HG02884 (cell line): Measurements from ENCODE around the gene CABLES1.
"Not testable (repeated sequence)": the region's sequence is repeated elsewhere in the genome, so short reads cannot be mapped to it uniquely, and the experiment has no call there.

Experiments used
- ATAC-seq: cut with Tn5 transposase; IDR thresholded peaks from one replicate; pipeline ENCODE4 v1.9.1; 2021; ENCODE audit warnings: mild to moderate bottlenecking, moderate library complexity; ENCODE audit not compliant: unreplicated experiment

CABLES1 gene

GRCh38 chr18:23141104-23141999, 6.1 kb downstream of the CABLES1 start:
- ATAC-seq = no peak

- ATAC-seq = no peak
These were observed 7.1 kb downstream of the CABLES1 start for GRCh38 chr18:23142251-23142929.

GRCh38 chr18:23143016-23143814, 7.9 kb downstream of the CABLES1 start:
- no peak for ATAC-seq

GRCh38 chr18:23143815-23144261, 8.6 kb downstream of the CABLES1 start:
- no peak for ATAC-seq

GRCh38 chr18:23144640-23145039, 9.4 kb downstream of the CABLES1 start:
- ATAC-seq = no peak

- no peak for ATAC-seq
These were observed 10.3 kb downstream of the CABLES1 start for GRCh38 chr18:23145621-23146020.

GRCh38 chr18:23146861-23147469, 11.7 kb downstream of the CABLES1 start:
- ATAC-seq = no peak

GRCh38 chr18:23148382-23148781, 13.1 kb downstream of the CABLES1 start:
- ATAC-seq = no peak

- no peak for ATAC-seq
These were observed 14.3 kb downstream of the CABLES1 start for GRCh38 chr18:23149570-23149969.

GRCh38 chr18:23151414-23152099, 16.3 kb downstream of the CABLES1 start:
- no peak for ATAC-seq

GRCh38 chr18:23154030-23154429, 18.7 kb downstream of the CABLES1 start:
- ATAC-seq = no peak

- no peak for ATAC-seq
These were observed 19.7 kb downstream of the CABLES1 start for GRCh38 chr18:23154823-23155500.

GRCh38 chr18:23155537-23155936, 20.3 kb downstream of the CABLES1 start:
- ATAC-seq = no peak

GRCh38 chr18:23156134-23156533, 20.8 kb downstream of the CABLES1 start:
- ATAC-seq = no peak

- no peak for ATAC-seq
These were observed 22.8 kb downstream of the CABLES1 start for GRCh38 chr18:23158058-23158457.

GRCh38 chr18:23158884-23159283, 23.6 kb downstream of the CABLES1 start:
- not testable (repeated sequence) for ATAC-seq

- no peak for ATAC-seq
These were observed 24.1 kb downstream of the CABLES1 start for GRCh38 chr18:23159344-23159743.

- no peak for ATAC-seq
These were observed 27.2 kb downstream of the CABLES1 start for GRCh38 chr18:23162473-23162872.

- ATAC-seq = no peak
These were observed 28.7 kb downstream of the CABLES1 start for GRCh38 chr18:23163786-23164533.
